Smooth muscle cell (in vitro differentiated cells): ENCODE data around the gene AKR7A2. TPM values are rescaled to one million over a fixed set of nuclear protein-coding genes. Genes with fewer than 3 reads are reported as not detected.

Source experiments
- DNase-seq: peaks from one replicate; lab custom pipeline; 2025; ENCODE audit not compliant: unreplicated experiment; lab: John Stamatoyannopoulos, UW
- H2AFZ ChIP-seq: fragments of 200-600 bp; sonication (generic); 2 replicates; pipeline ENCODE4 v1.6.0; 2016; ENCODE audit warnings: antibody characterized with exemption, low read depth, mild to moderate bottlenecking
- H3F3A ChIP-seq: fragments of 200-600 bp; sonication (generic); 2 replicates; pipeline ENCODE4 v1.6.0; 2017; ENCODE audit warnings: antibody characterized with exemption, low read depth
- H3K27ac ChIP-seq: fragments of 200-600 bp; sonication (generic); 2 replicates; pipeline ENCODE4 v1.5.1; 2016; ENCODE audit warnings: low read depth, mild to moderate bottlenecking
- H3K27me3 ChIP-seq: fragments of 200-600 bp; sonication (generic); 2 replicates; pipeline ENCODE4 v1.6.1; 2016; ENCODE audit warnings: low read depth, mild to moderate bottlenecking
- H3K36me3 ChIP-seq: fragments of 200-600 bp; sonication (generic); 2 replicates; pipeline ENCODE4 v1.5.1; 2016; ENCODE audit warnings: low read depth
- H3K4me1 ChIP-seq: fragments of 200-600 bp; sonication (generic); 2 replicates; pipeline ENCODE4 v1.5.1; 2016; ENCODE audit warnings: low read depth
- H3K4me2 ChIP-seq: fragments of 200-600 bp; sonication (generic); 2 replicates; pipeline ENCODE4 v1.6.0; 2016; ENCODE audit warnings: mild to moderate bottlenecking
- H3K4me3 ChIP-seq: fragments of 200-600 bp; sonication (generic); 2 replicates; pipeline ENCODE4 v1.5.1; 2016; ENCODE audit warnings: mild to moderate bottlenecking
- H3K79me2 ChIP-seq: fragments of 200-600 bp; sonication (generic); 2 replicates; pipeline ENCODE4 v1.6.0; 2016; ENCODE audit warnings: low read depth, mild to moderate bottlenecking
- H3K9ac ChIP-seq: fragments of 200-600 bp; sonication (generic); 2 replicates; pipeline ENCODE4 v1.6.0; 2016; ENCODE audit warnings: low read depth
- H3K9me3 ChIP-seq: fragments of 200-600 bp; sonication (generic); replicated peaks from 2 replicates; pipeline ENCODE4 v1.5.1; 2016; ENCODE audit warnings: low read depth
- H4K20me1 ChIP-seq: fragments of 200-600 bp; sonication (generic); 2 replicates; pipeline ENCODE4 v1.6.0; 2016; ENCODE audit warnings: low read depth
- WGBS: methylation state at CpG from one replicate; pipeline ENCODE4 v1.1.7; 2016; ENCODE audit warnings: low lambda C conversion rate; 5-methylcytosine and 5-hydroxymethylcytosine counted together
- polyA plus RNA-seq: library from polyadenylated mRNA; unstranded; fragments of >200 nt; fragmentation: Nextera tagmentation; extraction: Ambion mirVana; gene quantifications from 2 replicates; pipeline ENCODE4 v1.2.1, GENCODE V29; 2016
- total RNA-seq: library from RNA; depleted of rRNA; stranded (reverse); fragments of >200 nt; gene quantifications from 2 replicates; pipeline ENCODE4 v1.2.3, GENCODE V29; 2014
- TF ChIP-seq, protein P1 (sequence below): fragments of 200-600 bp; sonication (generic); IDR thresholded peaks from 2 replicates; pipeline ENCODE4 v1.5.1; 2017; ENCODE audit warnings: borderline replicate concordance, mild to moderate bottlenecking, antibody characterized with exemption; ENCODE audit not compliant: insufficient read depth, poor library complexity, severe bottlenecking

AKR7A2 gene
- total and polyA plus RNA-seq, 2 experiments from 2014 or later: 67.5 to 86.4 TPM

DNA sequence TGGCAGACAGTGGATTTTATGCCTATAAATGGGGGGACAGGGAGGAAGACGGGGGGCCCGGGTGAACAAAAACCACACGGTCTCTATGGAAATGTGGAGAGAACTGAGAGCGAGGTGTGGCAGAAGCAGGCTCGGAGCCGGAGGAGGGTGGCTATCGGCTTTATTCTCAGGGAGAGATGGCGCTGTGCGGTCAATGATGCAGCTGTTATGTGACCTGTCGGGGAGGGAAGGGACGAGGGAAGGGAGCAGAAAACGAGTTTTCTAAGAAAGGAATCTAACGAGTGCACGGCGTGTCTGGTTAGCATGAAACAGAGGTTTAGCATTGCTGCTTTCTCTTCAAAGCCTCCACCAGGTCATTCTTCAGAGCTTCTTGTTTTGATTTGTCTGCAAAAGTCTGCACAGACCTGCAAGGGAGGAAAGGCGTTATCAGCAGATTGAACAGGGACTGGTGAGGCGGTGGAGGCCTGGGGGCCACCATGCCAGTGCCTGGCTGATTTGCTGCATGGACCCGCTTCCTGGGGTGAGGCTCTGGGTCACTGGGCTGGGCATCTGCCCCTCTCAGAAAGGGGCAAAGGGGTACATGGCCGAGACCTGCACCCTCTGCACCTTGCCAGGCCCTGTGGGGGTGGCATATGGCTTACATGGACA lies 27.4 kb upstream of the AKR7A2 start:
- no peaks in the 10 kb centered on the region for H3K27me3 ChIP-seq
- H3K36me3 ChIP-seq: no peaks in the 10 kb centered on the region
- H3K79me2 ChIP-seq: no peaks in the 10 kb centered on the region
- peaks cover 3% of the 10 kb centered on the region for H3F3A ChIP-seq
- H3K9ac ChIP-seq: no peak overlapping the region
- H3K4me3 ChIP-seq: no peak overlapping the region
- H4K20me1 ChIP-seq: peaks cover 38% of the 10 kb centered on the region
- no peaks in the 10 kb centered on the region for H3K9me3 ChIP-seq
- no peak overlapping the region for H3K4me2 ChIP-seq
- H3K27ac ChIP-seq: no peak overlapping the region
- H3K4me1 ChIP-seq: no peaks in the 10 kb centered on the region
- no peak overlapping the region for H2AFZ ChIP-seq
- TF ChIP-seq, protein P1, sequence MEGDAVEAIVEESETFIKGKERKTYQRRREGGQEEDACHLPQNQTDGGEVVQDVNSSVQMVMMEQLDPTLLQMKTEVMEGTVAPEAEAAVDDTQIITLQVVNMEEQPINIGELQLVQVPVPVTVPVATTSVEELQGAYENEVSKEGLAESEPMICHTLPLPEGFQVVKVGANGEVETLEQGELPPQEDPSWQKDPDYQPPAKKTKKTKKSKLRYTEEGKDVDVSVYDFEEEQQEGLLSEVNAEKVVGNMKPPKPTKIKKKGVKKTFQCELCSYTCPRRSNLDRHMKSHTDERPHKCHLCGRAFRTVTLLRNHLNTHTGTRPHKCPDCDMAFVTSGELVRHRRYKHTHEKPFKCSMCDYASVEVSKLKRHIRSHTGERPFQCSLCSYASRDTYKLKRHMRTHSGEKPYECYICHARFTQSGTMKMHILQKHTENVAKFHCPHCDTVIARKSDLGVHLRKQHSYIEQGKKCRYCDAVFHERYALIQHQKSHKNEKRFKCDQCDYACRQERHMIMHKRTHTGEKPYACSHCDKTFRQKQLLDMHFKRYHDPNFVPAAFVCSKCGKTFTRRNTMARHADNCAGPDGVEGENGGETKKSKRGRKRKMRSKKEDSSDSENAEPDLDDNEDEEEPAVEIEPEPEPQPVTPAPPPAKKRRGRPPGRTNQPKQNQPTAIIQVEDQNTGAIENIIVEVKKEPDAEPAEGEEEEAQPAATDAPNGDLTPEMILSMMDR: no peak
- 80% methylated on average over 19 of the region's 19 CpGs for WGBS
- no peak for DNase-seq

- Histone ChIP-seq H3K4me2 (no peak overlapping the region), H4K20me1 (peaks cover 32% of the 10 kb centered on the region), H3K9me3 (no peaks in the 10 kb centered on the region), H3K27ac (no peak overlapping the region), H3K27me3 (no peaks in the 10 kb centered on the region), H2AFZ (no peak overlapping the region), H3K9ac (no peak overlapping the region), H3K36me3 (no peaks in the 10 kb centered on the region), H3K4me3 (no peak overlapping the region), H3F3A (peaks cover 6% of the 10 kb centered on the region), H3K79me2 (no peaks in the 10 kb centered on the region), H3K4me1 (no peaks in the 10 kb centered on the region)
- 56% methylated on average over 27 of the region's 27 CpGs for WGBS
- DNase-seq: no peak
- TF ChIP-seq, protein P1: peak; percentile 35
These were observed 26.4 kb upstream of the AKR7A2 start for GRCh38 chr1:19338323-19338762.

- Histone ChIP-seq H3K36me3 (no peaks in the 10 kb centered on the region), H3K4me2 (no peak overlapping the region), H3K27ac (peak overlapping the region; percentile 34), H3K4me1 (no peaks in the 10 kb centered on the region), H3K9ac (no peak overlapping the region), H2AFZ (no peak overlapping the region), H4K20me1 (peaks cover 32% of the 10 kb centered on the region), H3F3A (peaks cover 6% of the 10 kb centered on the region), H3K9me3 (no peaks in the 10 kb centered on the region), H3K4me3 (no peak overlapping the region), H3K79me2 (no peaks in the 10 kb centered on the region), H3K27me3 (no peaks in the 10 kb centered on the region)
- no peak for DNase-seq
- WGBS: 77% methylated on average over 4 of the region's 4 CpGs
- TF ChIP-seq, protein P1: no peak
These were observed 25.3 kb upstream of the AKR7A2 start for GRCh38 chr1:19337289-19337688.

DNA sequence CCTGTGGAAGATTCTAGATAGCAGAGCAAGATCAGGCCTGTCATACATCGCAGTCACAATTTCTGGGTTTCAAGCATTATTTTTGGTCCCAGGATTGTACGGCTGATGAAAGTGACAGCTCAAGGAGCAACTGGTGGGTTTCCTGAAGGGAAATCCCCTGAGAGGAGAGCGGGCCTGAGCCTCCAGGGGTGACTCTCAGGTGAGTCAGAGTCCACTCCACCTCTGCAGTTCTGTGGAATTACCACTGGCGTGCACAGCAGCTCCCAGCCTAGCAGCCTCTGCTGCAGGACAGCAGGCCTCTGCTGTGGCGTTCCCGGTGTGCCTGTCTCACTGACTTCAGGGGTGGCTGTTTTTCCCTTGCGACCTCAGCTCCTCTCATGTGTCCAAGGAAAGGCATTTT lies 24.6 kb upstream of the AKR7A2 start:
- Histone ChIP-seq H3K36me3 (no peaks in the 10 kb centered on the region), H2AFZ (no peak overlapping the region), H3K27me3 (no peaks in the 10 kb centered on the region), H3K4me2 (no peak overlapping the region), H3K27ac (peak overlapping the region; percentile 34), H3F3A (peaks cover 6% of the 10 kb centered on the region), H3K4me1 (no peaks in the 10 kb centered on the region), H4K20me1 (peaks cover 27% of the 10 kb centered on the region), H3K4me3 (no peak overlapping the region), H3K9me3 (no peaks in the 10 kb centered on the region), H3K79me2 (no peaks in the 10 kb centered on the region), H3K9ac (no peak overlapping the region)
- no peak for DNase-seq
- TF ChIP-seq, protein P1: no peak
- 69% methylated on average over 7 of the region's 7 CpGs for WGBS
